Stomach (tissue), 9 donors: ENCODE measurements around the gene EIF4E. TPM values are rescaled to one million over a fixed set of nuclear protein-coding genes. Genes with fewer than 3 reads are reported as not detected.

Source experiments
- DNase-seq, 2 donors: peaks; one replicate each; pipeline versions ENCODE4 v3.0.0 to v3.0.0-alpha.2; 2013 to 2019
- H3K27ac ChIP-seq, 5 donors: fragments of 200-600 bp in 4 of 5; sonication (generic) in 4 of 5; one replicate each; pipeline ENCODE4 v1.5.1; 2013 to 2019; ENCODE audit warnings: mild to moderate bottlenecking in 1 of 5, moderate library complexity in 1 of 5
- H3K27me3 ChIP-seq, 3 donors: fragments of 200-600 bp; sonication (generic); one replicate each; pipeline ENCODE4 v1.5.1; 2017 to 2019; ENCODE audit warnings: mixed run types in 1 of 3
- H3K36me3 ChIP-seq, 4 donors: fragments of 200-600 bp; sonication (generic); 1 replicate in 3 of 4; 2 replicates in 1 of 4; pipeline ENCODE4 v1.5.1; 2016 to 2019
- H3K4me1 ChIP-seq, 4 donors: fragments of 200-600 bp; sonication (generic); one replicate each; pipeline ENCODE4 v1.5.1; 2016 to 2019
- H3K4me3 ChIP-seq, 4 donors: fragments of 200-600 bp; sonication (generic) in 3 of 4; one replicate each; pipeline ENCODE4 v1.5.1; 2016 to 2019; ENCODE audit warnings: mild to moderate bottlenecking in 1 of 4
- H3K9me3 ChIP-seq, 4 donors: fragments of 200-600 bp; sonication (generic); one replicate each; pipeline ENCODE4 v1.5.1; 2016 to 2019
- CTCF ChIP-seq, 7 experiments: fragments of 450-650 bp in 4 of 7; fragments of 200-600 bp in 3 of 7; sonication (generic) in 3 of 7; IDR thresholded peaks; one replicate each; pipeline ENCODE4 v1.5.1; 2016 to 2019; ENCODE audit warnings: antibody characterized with exemption in 7 of 7, control low read depth in 2 of 7, mild to moderate bottlenecking in 1 of 7
- EP300 ChIP-seq: sonication (generic); formaldehyde crosslinking; IDR thresholded peaks from one replicate; pipeline ENCODE4 v1.6.1; 2017; ENCODE audit warnings: antibody characterized with exemption
- POLR2A ChIP-seq, 4 donors: fragments of 450-650 bp; IDR thresholded peaks; one replicate each; pipeline ENCODE4 v1.6.1; 2016; ENCODE audit warnings: antibody characterized with exemption in 4 of 4, control low read depth in 2 of 4, mild to moderate bottlenecking in 1 of 4, moderate library complexity in 1 of 4
- POLR2AphosphoS5 ChIP-seq, 3 donors: sonication (generic); formaldehyde crosslinking; IDR thresholded peaks; one replicate each; pipeline ENCODE4 v1.6.1; 2016; ENCODE audit warnings: antibody characterized with exemption in 3 of 3
- WGBS, 5 donors: extraction: QIAGEN DNeasy Blood & Tissue Kit in 3 of 5; methylation state at CpG; one replicate each; pipeline versions ENCODE4 v1.1.5 to v1.1.7; 2013 to 2018; 5-methylcytosine and 5-hydroxymethylcytosine counted together
- intact Hi-C: fragments of 100-400 bp; cut with DNase I; formaldehyde crosslinking; loops from one replicate; pipeline ENCODE4 v1.15.1; 2023; ENCODE audit warnings: low total_unique reads
- polyA plus RNA-seq, 3 donors: library from polyadenylated mRNA; stranded (reverse); fragments of 200-250 nt; gene quantifications; one replicate each; pipeline ENCODE4 v1.2.3, GENCODE V29; 2013
- total RNA-seq, 5 donors: library from RNA; depleted of rRNA; stranded (reverse); fragments of >200 nt; gene quantifications; one replicate each; pipeline versions ENCODE4 v1.1.0 to v1.2.3, GENCODE V29; 2014 to 2016
- donor health status: healthy with polysubstance abuse.
- donor health status: Bipolar disorder and iron deficiency.
- donor health status: healthy.

EIF4E gene
- total and polyA plus RNA-seq, 8 donors = 7.0 to 148 (median 53.5) TPM

- 47 to 54% (median 48%) methylated on average over 3 of the region's 3 CpGs for WGBS, 5 donors
- Histone ChIP-seq H3K4me3 (no peak overlapping the region), H3K36me3 (no peaks in the 10 kb centered on the region), H3K9me3 (no peaks in the 10 kb centered on the region), H3K4me1 (peaks cover 26 to 78% (median 56%) of the 10 kb centered on the region in 4 donors), H3K27me3 (no peaks in the 10 kb centered on the region), H3K27ac (no peak overlapping the region)
- no peak for DNase-seq
- intact Hi-C loops = no loop called here
- no peak for TF ChIP-seq EP300
- TF ChIP-seq POLR2AphosphoS5 (IDR thresholded peaks at IDR 0.05) = no peak
- no peak for TF ChIP-seq CTCF (IDR thresholded peaks at IDR 0.05)
- TF ChIP-seq POLR2A (IDR thresholded peaks at IDR 0.05) = no peak
Measured at GRCh38 chr4:98908182-98908581, 20.8 kb downstream of the EIF4E start.

GRCh38 chr4:98905839-98906238 lies 23.1 kb downstream of the EIF4E start:
- no peak overlapping the region for H3K4me3 ChIP-seq
- peaks cover 7 to 11% (median 9%) of the 10 kb centered on the region in 4 donors for H3K36me3 ChIP-seq
- DNase-seq = no peak
- no peaks in the 10 kb centered on the region for H3K9me3 ChIP-seq
- no peak overlapping the region for H3K27ac ChIP-seq
- intact Hi-C loops = no loop called here
- H3K4me1 ChIP-seq = peaks cover 24 to 81% (median 50%) of the 10 kb centered on the region in 4 donors
- TF ChIP-seq POLR2AphosphoS5 (IDR thresholded peaks at IDR 0.05) = no peak
- TF ChIP-seq CTCF (IDR thresholded peaks at IDR 0.05) = no peak
- TF ChIP-seq EP300 = no peak
- no peak for TF ChIP-seq POLR2A (IDR thresholded peaks at IDR 0.05)
- no peaks in the 10 kb centered on the region for H3K27me3 ChIP-seq

GRCh38 chr4:98905297-98905696 lies 23.6 kb downstream of the EIF4E start:
- intact Hi-C loops = no loop called here
- no peaks in the 10 kb centered on the region for H3K27me3 ChIP-seq
- H3K9me3 ChIP-seq = no peaks in the 10 kb centered on the region
- no peak overlapping the region for H3K4me3 ChIP-seq
- DNase-seq = no peak
- H3K36me3 ChIP-seq = peaks cover 8 to 16% (median 14%) of the 10 kb centered on the region in 4 donors
- TF ChIP-seq EP300 (no peak), POLR2A (IDR thresholded peaks at IDR 0.05) (no peak), CTCF (IDR thresholded peaks at IDR 0.05) (no peak), POLR2AphosphoS5 (IDR thresholded peaks at IDR 0.05) (no peak)
- no peak overlapping the region for H3K27ac ChIP-seq
- peaks cover 18 to 75% (median 44%) of the 10 kb centered on the region in 4 donors for H3K4me1 ChIP-seq
- 97 to 100% (median 98%) methylated on average over 3 of the region's 3 CpGs for WGBS, 5 donors

GRCh38 chr4:98903963-98904362 lies 25.0 kb downstream of the EIF4E start:
- peaks cover 10 to 62% (median 33%) of the 10 kb centered on the region in 4 donors for H3K4me1 ChIP-seq
- peaks cover 8 to 26% (median 14%) of the 10 kb centered on the region in 4 donors for H3K36me3 ChIP-seq
- intact Hi-C loops = no loop called here
- TF ChIP-seq POLR2A (IDR thresholded peaks at IDR 0.05) (no peak), POLR2AphosphoS5 (IDR thresholded peaks at IDR 0.05) (no peak), EP300 (no peak), CTCF (IDR thresholded peaks at IDR 0.05) (no peak)
- no peak overlapping the region for H3K4me3 ChIP-seq
- H3K9me3 ChIP-seq = no peaks in the 10 kb centered on the region
- DNase-seq = no peak
- H3K27me3 ChIP-seq = no peaks in the 10 kb centered on the region
- WGBS, 5 donors = 49 to 69% (median 61%) methylated on average over 5 of the region's 5 CpGs
- no peak overlapping the region for H3K27ac ChIP-seq
